Measurements from ENCODE around the gene PNPLA2.

The PNPLA2 gene

DNA sequence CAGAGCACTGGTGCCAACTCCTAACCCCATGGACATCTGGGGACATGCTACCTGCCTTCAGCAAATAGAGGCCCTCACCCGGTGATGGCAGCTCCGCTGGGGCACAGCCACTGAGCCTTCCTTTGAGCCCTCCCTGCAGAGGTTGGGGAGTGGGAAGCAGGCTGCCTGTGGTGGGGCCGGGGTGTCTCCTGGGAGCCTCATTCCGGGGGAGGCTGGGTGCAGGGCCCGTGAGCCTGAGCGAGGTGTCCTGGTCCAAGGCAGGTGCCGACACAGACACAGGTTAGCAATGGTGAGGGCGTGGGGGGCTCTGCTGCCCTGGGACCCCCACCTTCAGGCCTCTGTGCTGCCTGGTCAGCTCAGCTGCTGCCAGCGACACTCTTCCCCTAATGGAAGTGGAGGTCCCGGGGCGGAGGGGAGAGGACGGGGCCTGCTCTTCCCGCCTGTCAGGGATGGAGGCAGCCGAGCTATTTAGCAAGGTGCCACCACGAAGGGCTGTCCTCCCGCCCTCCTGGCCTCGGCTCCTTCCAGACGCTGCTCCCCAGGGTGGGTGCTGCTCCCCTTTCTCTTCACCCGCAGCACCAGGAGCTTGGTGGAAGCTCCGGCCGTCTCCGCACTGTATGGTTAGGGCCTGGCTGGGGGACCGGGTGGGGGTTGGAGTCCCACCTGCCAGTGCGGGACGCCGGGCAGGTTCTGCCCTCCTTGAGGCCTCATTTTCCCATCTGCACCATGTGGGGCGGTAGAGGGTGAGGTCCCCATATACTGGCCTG lies 35.2 kb downstream of the PNPLA2 start:
- H3K4me3 ChIP-seq (ENCODE audit: low read depth in 1 of 2, low read length in 1 of 2) = no peak overlapping the region
- peaks cover 31% of the 10 kb centered on the region for H3K27me3 ChIP-seq

GRCh38 chr11:854601-855329 lies 36.1 kb downstream of the PNPLA2 start:
- Histone ChIP-seq H3K4me1 (ENCODE audit: control insufficient read depth in 1 of 2, insufficient read depth in 1 of 2, low read depth in 1 of 2, low read length in 1 of 2) (no peaks in the 10 kb centered on the region), H3K9me3 (no peaks in the 10 kb centered on the region), H3K27ac (no peak overlapping the region), H3K27me3 (peaks cover 22% of the 10 kb centered on the region), H3K4me3 (ENCODE audit: low read depth in 1 of 2, low read length in 1 of 2) (no peak overlapping the region), H3K36me3 (no peaks in the 10 kb centered on the region)
- TF ChIP-seq CTCF (IDR thresholded peaks at IDR 0.05) = no peak

More for the DNA sequence above, 35.2 kb downstream of the PNPLA2 start:
- Histone ChIP-seq H3K27ac (no peak overlapping the region), H3K4me1 (ENCODE audit: control insufficient read depth in 1 of 2, insufficient read depth in 1 of 2, low read depth in 1 of 2, low read length in 1 of 2) (peaks cover 5 to 6% of the 10 kb centered on the region in 2 experiments), H3K9me3 (no peaks in the 10 kb centered on the region), H3K36me3 (no peaks in the 10 kb centered on the region)
- no peak for TF ChIP-seq CTCF (IDR thresholded peaks at IDR 0.05)

DNA sequence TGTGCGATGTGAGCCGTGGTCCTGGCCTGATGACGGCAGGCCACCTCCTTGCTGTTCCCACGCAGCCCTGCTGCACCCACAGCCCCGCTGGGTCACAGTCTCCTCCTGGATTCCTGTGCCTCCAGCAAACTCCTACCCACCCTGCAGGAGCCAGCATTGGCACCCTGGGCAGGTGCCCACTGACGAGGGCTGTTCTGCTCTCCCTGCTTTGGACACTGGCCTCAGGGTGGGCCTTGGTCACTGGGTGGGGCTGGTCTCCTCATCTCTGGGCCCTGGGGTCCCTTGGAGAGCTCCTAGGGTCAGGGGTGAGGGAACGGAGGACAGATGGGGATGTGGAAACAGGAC lies 36.6 kb downstream of the PNPLA2 start:
- Histone ChIP-seq H3K36me3 (no peaks in the 10 kb centered on the region), H3K27me3 (peaks cover 16% of the 10 kb centered on the region), H3K9me3 (no peaks in the 10 kb centered on the region), H3K27ac (no peak overlapping the region), H3K4me1 (ENCODE audit: control insufficient read depth in 1 of 2, insufficient read depth in 1 of 2, low read depth in 1 of 2, low read length in 1 of 2) (no peaks in the 10 kb centered on the region), H3K4me3 (ENCODE audit: low read depth in 1 of 2, low read length in 1 of 2) (no peak overlapping the region)
- TF ChIP-seq CTCF (IDR thresholded peaks at IDR 0.05) = no peak

DNA sequence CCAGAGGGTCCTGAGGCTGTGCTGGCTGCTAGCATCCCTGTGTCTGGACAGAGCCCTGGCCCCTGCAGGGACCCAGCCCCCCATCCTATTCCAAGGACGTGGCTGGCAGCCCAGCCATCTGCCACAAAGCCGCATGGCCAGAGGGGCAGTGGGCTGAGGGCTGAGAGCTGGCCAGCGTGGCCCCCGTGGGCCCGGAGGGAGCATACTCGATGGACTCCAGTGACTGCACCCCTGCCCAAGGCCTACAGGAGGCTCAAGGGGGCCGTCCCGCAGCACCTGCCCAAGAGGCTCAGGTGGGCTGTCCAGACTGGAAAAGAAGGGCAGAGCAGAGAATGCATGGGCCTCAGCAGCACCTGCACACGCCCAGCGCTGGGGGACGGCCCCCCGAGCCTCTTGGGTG lies 37.1 kb downstream of the PNPLA2 start:
- Histone ChIP-seq H3K9me3 (no peaks in the 10 kb centered on the region), H3K4me1 (ENCODE audit: control insufficient read depth in 1 of 2, insufficient read depth in 1 of 2, low read depth in 1 of 2, low read length in 1 of 2) (no peaks in the 10 kb centered on the region), H3K4me3 (ENCODE audit: low read depth in 1 of 2, low read length in 1 of 2) (no peak overlapping the region), H3K36me3 (no peaks in the 10 kb centered on the region), H3K27me3 (peaks cover 12% of the 10 kb centered on the region), H3K27ac (no peak overlapping the region)
- TF ChIP-seq CTCF (IDR thresholded peaks at IDR 0.05) = no peak

DNA sequence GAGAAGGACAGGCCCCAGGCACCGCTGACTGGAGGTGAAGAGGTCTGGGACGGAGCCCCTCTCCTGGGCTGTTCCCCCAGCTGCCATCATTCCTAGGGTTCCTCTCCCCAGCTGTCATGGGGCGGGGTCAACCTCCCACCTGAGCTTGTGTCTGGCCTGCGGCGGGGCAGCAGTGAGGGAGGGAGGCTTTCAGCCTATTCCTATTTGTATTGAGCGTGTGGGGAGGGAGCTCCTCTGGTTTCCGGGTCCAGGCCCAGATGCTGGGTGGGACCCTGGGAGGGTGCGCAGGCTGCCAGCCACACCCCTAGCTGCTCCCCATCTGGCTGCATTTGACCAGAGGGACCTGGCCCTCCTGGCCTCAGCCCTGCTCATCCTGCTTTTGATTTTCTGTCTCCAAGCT lies 37.7 kb downstream of the PNPLA2 start:
- TF ChIP-seq CTCF (IDR thresholded peaks at IDR 0.05) = no peak
- H3K4me1 ChIP-seq (ENCODE audit: control insufficient read depth in 1 of 2, insufficient read depth in 1 of 2, low read depth in 1 of 2, low read length in 1 of 2) = no peaks in the 10 kb centered on the region
- no peak overlapping the region for H3K4me3 ChIP-seq (ENCODE audit: low read depth in 1 of 2, low read length in 1 of 2)
- no peaks in the 10 kb centered on the region for H3K36me3 ChIP-seq
- H3K27me3 ChIP-seq = peaks cover 6% of the 10 kb centered on the region
- H3K27ac ChIP-seq = no peak overlapping the region
- H3K9me3 ChIP-seq = no peaks in the 10 kb centered on the region

Measured in neutrophil (primary cell).